Measurements from ENCODE around the gene KLHL29. TPM values are rescaled to one million over a fixed set of nuclear protein-coding genes. Genes with fewer than 3 reads are reported as not detected.

Gene KLHL29
- total and polyA plus RNA-seq, 7 experiments from 2014 or later = 0.59 to 6.5 (median 5.6) TPM

GRCh38 chr2:23705771-23706612 is 321.0 kb downstream of the KLHL29 start:
- intact Hi-C loops (cut with micrococcal nuclease) = no loop called here
- no peaks in the 10 kb centered on the region for H3K27me3 Mint-ChIP-seq
- ATAC-seq = no peak
- H3K4me3 Mint-ChIP-seq = no peak overlapping the region
- H3K36me3 ChIP-seq (ENCODE audit: control insufficient read depth in 2 of 3, insufficient read depth in 3 of 3, low read length in 3 of 3) = peaks cover 0 to 53% (median 0%) of the 10 kb centered on the region in 3 experiments
- no peaks in the 10 kb centered on the region for H3K4me1 Mint-ChIP-seq
- no peaks in the 10 kb centered on the region for H3K4me1 ChIP-seq (ENCODE audit: control insufficient read depth in 2 of 2, insufficient read depth in 2 of 2, low read length in 2 of 2)
- H3K27ac Mint-ChIP-seq = peak overlapping the region in 2 of 9 donors; percentile 20 to 51
- no peak overlapping the region for H3K4me3 ChIP-seq (ENCODE audit: low read length)
- ChIA-PET CTCF (no interaction called here), POLR2A (no interaction called here)
- no peaks in the 10 kb centered on the region for H3K9me3 ChIP-seq (ENCODE audit: control insufficient read depth in 2 of 3, low read length in 3 of 3)
- no peaks in the 10 kb centered on the region for H3K27me3 ChIP-seq (ENCODE audit: control insufficient read depth in 2 of 2, insufficient read depth in 2 of 2, low read length in 2 of 2)
- no peak for DNase-seq
- H3K9me3 Mint-ChIP-seq = peaks cover 0 to 2% (median 0%) of the 10 kb centered on the region in 11 donors
- no peak overlapping the region for H3K27ac ChIP-seq (ENCODE audit: low read depth, low read length)
- H3K36me3 Mint-ChIP-seq = peaks cover 0 to 51% (median 36%) of the 10 kb centered on the region in 5 donors

GRCh38 chr2:23706613-23707078 is 321.7 kb downstream of the KLHL29 start:
- no peak for DNase-seq
- H3K9me3 ChIP-seq (ENCODE audit: control insufficient read depth in 2 of 3, low read length in 3 of 3) = no peaks in the 10 kb centered on the region
- no peak overlapping the region for H3K4me3 ChIP-seq (ENCODE audit: low read length)

GRCh38 chr2:23707096-23707495 is 322.1 kb downstream of the KLHL29 start:
- Mint-ChIP-seq H3K27ac (no peak overlapping the region), H3K27me3 (no peaks in the 10 kb centered on the region), H3K4me1 (no peaks in the 10 kb centered on the region), H3K4me3 (no peak overlapping the region), H3K36me3 (peaks cover 0 to 50% (median 33%) of the 10 kb centered on the region in 5 donors), H3K9me3 (peaks cover 0 to 2% (median 0%) of the 10 kb centered on the region in 11 donors)
- Histone ChIP-seq H3K9me3 (ENCODE audit: control insufficient read depth in 2 of 3, low read length in 3 of 3) (no peaks in the 10 kb centered on the region), H3K27me3 (ENCODE audit: control insufficient read depth in 2 of 2, insufficient read depth in 2 of 2, low read length in 2 of 2) (no peaks in the 10 kb centered on the region), H3K4me1 (ENCODE audit: control insufficient read depth in 2 of 2, insufficient read depth in 2 of 2, low read length in 2 of 2) (no peaks in the 10 kb centered on the region), H3K27ac (ENCODE audit: low read depth, low read length) (no peak overlapping the region), H3K36me3 (ENCODE audit: control insufficient read depth in 2 of 3, insufficient read depth in 3 of 3, low read length in 3 of 3) (peaks cover 0 to 53% (median 0%) of the 10 kb centered on the region in 3 experiments), H3K4me3 (ENCODE audit: low read length) (no peak overlapping the region)
- ChIA-PET POLR2A (no interaction called here), CTCF (no interaction called here)
- intact Hi-C loops (cut with micrococcal nuclease) = no loop called here
- no peak for ATAC-seq
- no peak for DNase-seq

More at GRCh38 chr2:23706613-23707078, 321.7 kb downstream of the KLHL29 start:
- Mint-ChIP-seq H3K27ac (no peak overlapping the region), H3K27me3 (no peaks in the 10 kb centered on the region), H3K36me3 (peaks cover 0 to 48% (median 33%) of the 10 kb centered on the region in 5 donors), H3K4me3 (no peak overlapping the region), H3K4me1 (no peaks in the 10 kb centered on the region), H3K9me3 (peaks cover 0 to 2% (median 0%) of the 10 kb centered on the region in 11 donors)
- Histone ChIP-seq H3K27me3 (ENCODE audit: control insufficient read depth in 2 of 2, insufficient read depth in 2 of 2, low read length in 2 of 2) (no peaks in the 10 kb centered on the region), H3K27ac (ENCODE audit: low read depth, low read length) (no peak overlapping the region), H3K36me3 (ENCODE audit: control insufficient read depth in 2 of 3, insufficient read depth in 3 of 3, low read length in 3 of 3) (peaks cover 0 to 53% (median 0%) of the 10 kb centered on the region in 3 experiments), H3K4me1 (ENCODE audit: control insufficient read depth in 2 of 2, insufficient read depth in 2 of 2, low read length in 2 of 2) (no peaks in the 10 kb centered on the region)
- CTCF ChIA-PET = no interaction called here
- intact Hi-C loops (cut with micrococcal nuclease) = no loop called here
- POLR2A ChIA-PET = no interaction called here
- ATAC-seq = no peak

GRCh38 chr2:23708771-23709170 is 323.8 kb downstream of the KLHL29 start:
- ATAC-seq = no peak
- intact Hi-C loops (cut with micrococcal nuclease) = no loop called here
- Mint-ChIP-seq H3K27ac (no peak overlapping the region), H3K27me3 (no peaks in the 10 kb centered on the region), H3K4me3 (no peak overlapping the region), H3K36me3 (peaks cover 0 to 56% (median 40%) of the 10 kb centered on the region in 5 donors), H3K9me3 (peaks cover 0 to 2% (median 0%) of the 10 kb centered on the region in 11 donors), H3K4me1 (peaks cover 0 to 2% (median 0%) of the 10 kb centered on the region in 7 donors)
- Histone ChIP-seq H3K9me3 (ENCODE audit: control insufficient read depth in 2 of 3, low read length in 3 of 3) (no peaks in the 10 kb centered on the region), H3K27me3 (ENCODE audit: control insufficient read depth in 2 of 2, insufficient read depth in 2 of 2, low read length in 2 of 2) (no peaks in the 10 kb centered on the region), H3K36me3 (ENCODE audit: control insufficient read depth in 2 of 3, insufficient read depth in 3 of 3, low read length in 3 of 3) (peaks cover 0 to 51% (median 0%) of the 10 kb centered on the region in 3 experiments), H3K4me1 (ENCODE audit: control insufficient read depth in 2 of 2, insufficient read depth in 2 of 2, low read length in 2 of 2) (no peaks in the 10 kb centered on the region), H3K27ac (ENCODE audit: low read depth, low read length) (no peak overlapping the region), H3K4me3 (ENCODE audit: low read length) (no peak overlapping the region)
- ChIA-PET POLR2A (interaction anchor here (0.6 to 0.7 kb wide), 2 partner anchors 50 to 141 kb away, joined by 4 to 5 read pairs; no protein-coding TSS in a partner anchor), CTCF (no interaction called here)
- no peak for DNase-seq

- ATAC-seq (no peak), DNase-seq (no peak)
- intact Hi-C loops (cut with micrococcal nuclease) = no loop called here
- Mint-ChIP-seq H3K27ac (no peak overlapping the region), H3K9me3 (peaks cover 0 to 2% (median 0%) of the 10 kb centered on the region in 11 donors), H3K27me3 (no peaks in the 10 kb centered on the region), H3K4me3 (no peak overlapping the region), H3K4me1 (peaks cover 0 to 2% (median 0%) of the 10 kb centered on the region in 7 donors), H3K36me3 (peaks cover 0 to 58% (median 41%) of the 10 kb centered on the region in 5 donors)
- CTCF ChIA-PET = no interaction called here
- Histone ChIP-seq H3K4me1 (ENCODE audit: control insufficient read depth in 2 of 2, insufficient read depth in 2 of 2, low read length in 2 of 2) (no peaks in the 10 kb centered on the region), H3K27me3 (ENCODE audit: control insufficient read depth in 2 of 2, insufficient read depth in 2 of 2, low read length in 2 of 2) (no peaks in the 10 kb centered on the region), H3K27ac (ENCODE audit: low read depth, low read length) (no peak overlapping the region), H3K4me3 (ENCODE audit: low read length) (no peak overlapping the region), H3K36me3 (ENCODE audit: control insufficient read depth in 2 of 3, insufficient read depth in 3 of 3, low read length in 3 of 3) (peaks cover 0 to 46% (median 0%) of the 10 kb centered on the region in 3 experiments), H3K9me3 (ENCODE audit: control insufficient read depth in 2 of 3, low read length in 3 of 3) (no peaks in the 10 kb centered on the region)
- POLR2A ChIA-PET = interaction anchor here (0.6 to 0.7 kb wide), 3 partner anchors 39 to 141 kb away, joined by 4 to 5 read pairs (median 5); no protein-coding TSS in a partner anchor
These were observed 324.3 kb downstream of the KLHL29 start for GRCh38 chr2:23709311-23709710.

GRCh38 chr2:23711979-23712755 is 327.2 kb downstream of the KLHL29 start:
- no peak for ATAC-seq
- H3K4me1 Mint-ChIP-seq = peaks cover 0 to 6% (median 0%) of the 10 kb centered on the region in 7 donors

More at GRCh38 chr2:23711979-23712755, 327.2 kb downstream of the KLHL29 start:
- no peak for DNase-seq
- Mint-ChIP-seq H3K27me3 (no peaks in the 10 kb centered on the region), H3K9me3 (no peaks in the 10 kb centered on the region), H3K27ac (no peak overlapping the region), H3K4me3 (no peak overlapping the region), H3K36me3 (peaks cover 0 to 52% (median 41%) of the 10 kb centered on the region in 5 donors)
- no peaks in the 10 kb centered on the region for H3K9me3 ChIP-seq (ENCODE audit: control insufficient read depth in 2 of 3, low read length in 3 of 3)
- no peak overlapping the region for H3K27ac ChIP-seq (ENCODE audit: low read depth, low read length)
- H3K4me3 ChIP-seq (ENCODE audit: low read length) = no peak overlapping the region
- ChIA-PET POLR2A (no interaction called here), CTCF (no interaction called here)
- no peaks in the 10 kb centered on the region for H3K27me3 ChIP-seq (ENCODE audit: control insufficient read depth in 2 of 2, insufficient read depth in 2 of 2, low read length in 2 of 2)
- intact Hi-C loops (cut with micrococcal nuclease) = no loop called here
- peaks cover 0 to 28% (median 0%) of the 10 kb centered on the region in 3 experiments for H3K36me3 ChIP-seq (ENCODE audit: control insufficient read depth in 2 of 3, insufficient read depth in 3 of 3, low read length in 3 of 3)
- H3K4me1 ChIP-seq (ENCODE audit: control insufficient read depth in 2 of 2, insufficient read depth in 2 of 2, low read length in 2 of 2) = no peaks in the 10 kb centered on the region

Data from naive thymus-derived CD4-positive, alpha-beta T cell (primary cell).